Embryonic facial prominence (tissue), 1 donor: ENCODE measurements around the gene RTEL1.
"Not testable (repeated sequence)": the region's sequence is repeated elsewhere in the genome, so short reads cannot be mapped to it uniquely, and the experiment has no call there.

Experiments
- DNase-seq: peaks from one replicate; pipeline ENCODE4 v3.0.0-alpha.2; 2016; ENCODE audit errors: extremely low spot score

The RTEL1 gene

DNA sequence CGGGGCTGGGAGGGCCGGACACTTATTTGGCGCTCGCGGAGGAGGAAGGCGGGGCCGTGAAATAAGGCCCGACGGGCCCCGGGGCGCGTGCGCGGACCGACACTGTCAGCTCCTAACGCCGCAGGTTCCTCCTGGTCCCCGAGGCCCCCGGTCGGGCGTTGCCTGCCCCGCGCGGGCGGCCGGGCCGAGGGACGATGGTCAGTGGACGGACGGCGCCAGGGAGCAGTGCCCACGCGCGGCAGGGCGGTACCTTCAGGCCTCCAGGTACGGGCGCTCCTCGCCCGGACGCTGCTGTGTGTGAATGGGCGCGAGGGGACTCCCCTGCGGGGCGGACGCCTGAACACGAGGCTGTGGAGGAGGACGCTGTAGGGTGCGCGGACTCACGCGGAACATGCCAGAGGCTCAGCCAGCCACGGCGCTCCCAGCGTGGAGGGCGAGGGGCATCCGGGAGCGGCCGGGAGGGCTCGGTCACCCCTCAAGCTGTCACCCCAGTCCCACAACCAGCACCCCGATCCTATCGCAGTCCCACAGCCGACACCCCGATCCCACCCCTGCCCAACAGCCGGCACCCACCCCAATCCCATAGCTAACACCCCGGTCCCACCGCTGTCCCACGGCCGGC, 30.9 kb upstream of the RTEL1 start:
- peak; percentile 83 for DNase-seq

- DNase-seq = no peak
These were observed 30.3 kb upstream of the RTEL1 start for GRCh38 chr20:63627751-63628245.

GRCh38 chr20:63628246-63628975, 29.7 kb upstream of the RTEL1 start:
- DNase-seq = no peak

GRCh38 chr20:63630956-63631355, 27.2 kb upstream of the RTEL1 start:
- DNase-seq = not testable (repeated sequence)

GRCh38 chr20:63631426-63631825, 26.7 kb upstream of the RTEL1 start:
- not testable (repeated sequence) for DNase-seq

DNA sequence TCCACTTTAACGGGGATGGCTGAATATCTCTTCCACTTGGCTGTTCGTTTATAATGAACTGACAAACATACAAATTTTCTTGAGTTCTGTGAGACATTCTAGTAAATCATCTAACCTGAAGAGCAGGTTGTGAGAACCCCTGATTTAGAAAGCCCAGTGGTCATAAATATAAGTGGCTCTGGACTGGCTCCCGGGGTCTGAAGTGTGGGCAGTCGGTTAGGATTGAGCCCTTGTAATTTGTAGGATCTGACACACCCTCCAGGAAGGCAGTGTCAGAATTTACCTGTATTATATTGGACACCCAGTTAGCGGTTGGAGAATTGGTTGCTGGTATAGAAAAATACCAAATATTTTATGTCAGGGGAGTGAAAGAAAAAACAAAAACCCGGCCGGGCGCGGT, 24.4 kb upstream of the RTEL1 start:
- no peak for DNase-seq

- DNase-seq = no peak
These were observed 22.5 kb upstream of the RTEL1 start for GRCh38 chr20:63635431-63636141.

DNA sequence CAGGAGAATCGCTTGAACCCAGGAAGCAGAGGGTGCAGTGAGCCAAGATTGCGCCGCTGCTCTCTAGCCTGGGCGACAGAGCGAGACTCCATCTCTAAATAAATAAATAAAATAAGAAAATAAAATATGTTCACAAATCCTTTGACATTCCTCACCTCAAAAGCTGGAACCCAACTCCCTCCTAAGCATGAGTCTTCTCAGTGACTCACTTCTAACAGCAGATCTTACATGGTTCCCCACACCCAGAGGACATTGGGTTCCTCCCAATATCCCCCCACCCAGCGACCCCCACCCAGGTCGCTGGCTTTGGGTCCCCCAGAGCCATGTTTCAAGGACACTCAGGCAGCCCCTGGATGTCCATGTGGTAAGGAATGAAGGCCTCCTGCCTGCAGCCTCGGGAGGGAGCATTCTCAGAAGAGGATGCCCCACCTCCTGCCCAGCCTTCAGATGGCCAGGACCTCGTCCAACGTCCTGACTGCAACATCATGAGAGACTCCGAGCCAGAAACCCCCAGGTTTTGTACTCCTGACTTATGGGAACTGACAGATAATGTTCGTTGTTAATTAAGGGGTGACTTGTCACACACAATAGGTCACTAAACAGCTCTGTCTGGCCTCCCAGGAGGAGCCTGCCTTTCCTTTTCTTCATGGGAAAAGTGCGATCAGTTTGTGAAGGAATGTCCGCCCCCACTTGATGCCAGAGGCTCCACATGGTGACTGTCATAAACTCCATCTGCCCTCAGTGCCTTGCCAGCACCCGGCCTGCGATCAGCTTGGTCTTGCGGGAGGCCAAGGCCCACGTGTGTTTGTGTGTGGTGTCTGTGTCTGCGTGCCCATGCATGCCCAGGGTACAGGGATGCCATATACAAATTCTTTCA, 21.1 kb upstream of the RTEL1 start:
- DNase-seq = no peak

GRCh38 chr20:63639093-63639975, 18.8 kb upstream of the RTEL1 start:
- DNase-seq = no peak

DNA sequence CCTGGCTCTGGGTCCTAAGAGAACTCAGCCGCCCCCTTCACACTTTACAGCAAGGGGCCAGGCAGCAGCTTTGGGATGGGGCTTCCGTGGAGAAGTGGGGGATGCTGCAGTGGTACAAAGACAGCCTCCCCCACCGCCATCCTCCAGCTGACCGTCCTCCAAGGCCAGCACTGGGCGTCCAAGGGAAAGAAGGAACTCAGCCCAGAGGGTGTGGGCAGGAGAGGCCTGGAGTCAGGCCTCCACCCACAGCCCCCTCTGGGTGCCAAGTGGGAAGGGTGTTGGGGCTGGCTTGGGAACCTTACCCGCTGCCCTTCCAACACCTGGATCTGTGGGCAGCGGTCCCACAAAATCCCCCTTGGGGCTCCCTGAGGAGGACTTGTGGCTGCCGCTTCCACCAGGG, 18.0 kb upstream of the RTEL1 start:
- no peak for DNase-seq

- DNase-seq = not testable (repeated sequence)
These were observed 17.4 kb upstream of the RTEL1 start for GRCh38 chr20:63640686-63641085.

- no peak for DNase-seq
These were observed 16.8 kb upstream of the RTEL1 start for GRCh38 chr20:63641146-63641791.

DNA sequence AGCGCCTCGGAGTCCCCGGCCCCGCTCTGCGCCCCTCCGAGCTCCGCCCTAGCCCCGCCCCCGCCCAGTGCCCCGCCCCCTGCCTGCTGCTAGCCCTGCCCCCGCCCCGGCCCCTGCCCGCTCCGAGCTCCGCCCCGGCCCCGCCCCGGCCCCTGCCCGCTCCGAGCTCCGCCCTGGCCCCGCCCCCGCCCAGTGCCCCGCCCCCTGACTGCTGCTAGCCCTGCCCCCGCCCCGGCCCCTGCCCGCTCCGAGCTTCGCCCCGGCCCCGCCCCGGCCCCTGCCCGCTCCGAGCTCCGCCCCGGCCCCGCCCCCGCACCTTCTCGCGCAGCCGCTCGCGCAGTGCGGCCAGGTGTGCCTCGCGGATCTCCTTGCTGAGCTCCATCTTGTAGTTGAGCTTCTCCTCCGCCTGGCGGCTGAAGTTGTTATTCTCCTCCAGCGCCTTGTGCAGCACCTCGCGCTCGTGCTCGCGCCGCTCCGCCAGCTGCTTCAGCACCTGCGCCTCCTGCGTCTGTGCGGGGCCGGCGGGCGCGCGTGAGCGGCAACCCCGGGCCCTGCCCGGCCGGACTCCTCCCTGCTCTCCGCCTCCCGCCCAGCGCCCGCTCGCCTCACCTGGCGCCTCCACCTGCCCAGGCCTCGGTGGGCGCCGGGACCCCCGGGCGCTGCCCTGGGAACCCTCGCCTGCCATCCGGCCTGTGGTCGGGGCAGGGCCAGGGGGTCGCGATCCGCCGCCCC, 16.2 kb upstream of the RTEL1 start:
- peak; percentile 86 for DNase-seq

DNA sequence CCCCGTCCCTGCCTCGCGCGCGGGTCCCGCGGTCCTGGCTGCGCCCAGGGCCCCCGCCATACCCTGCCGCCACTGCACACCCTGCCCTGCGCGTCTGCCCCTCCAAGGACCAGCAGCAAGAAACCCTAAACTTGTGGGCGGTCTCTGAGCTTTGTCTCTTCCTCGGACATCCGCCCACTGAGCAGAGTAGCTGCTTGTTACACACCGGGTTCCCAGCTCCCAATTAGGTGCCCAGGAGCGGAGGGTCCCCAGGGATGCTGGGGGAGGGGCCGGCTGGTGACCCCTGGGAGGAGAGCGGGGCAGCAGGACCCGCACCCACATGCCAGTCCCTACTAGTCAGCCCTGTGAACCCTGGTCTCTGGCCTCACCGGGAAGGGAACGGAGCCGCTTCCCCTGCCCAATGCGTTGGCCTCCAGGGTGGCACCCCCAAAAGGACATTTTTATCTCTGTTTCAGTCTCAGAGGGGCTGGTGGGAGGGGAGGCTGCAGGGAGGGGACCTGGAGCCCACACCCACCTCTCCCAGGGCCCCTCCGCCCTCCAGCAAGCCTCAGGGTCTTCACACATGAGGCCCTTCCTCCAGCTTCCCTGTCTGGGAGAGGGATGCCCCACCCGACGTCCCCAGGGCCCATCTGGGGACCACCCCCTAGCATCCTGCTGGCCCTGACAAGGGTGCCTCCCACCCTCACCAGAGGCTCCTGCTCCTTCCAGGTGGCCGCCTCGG, 15.4 kb upstream of the RTEL1 start:
- DNase-seq = no peak

DNA sequence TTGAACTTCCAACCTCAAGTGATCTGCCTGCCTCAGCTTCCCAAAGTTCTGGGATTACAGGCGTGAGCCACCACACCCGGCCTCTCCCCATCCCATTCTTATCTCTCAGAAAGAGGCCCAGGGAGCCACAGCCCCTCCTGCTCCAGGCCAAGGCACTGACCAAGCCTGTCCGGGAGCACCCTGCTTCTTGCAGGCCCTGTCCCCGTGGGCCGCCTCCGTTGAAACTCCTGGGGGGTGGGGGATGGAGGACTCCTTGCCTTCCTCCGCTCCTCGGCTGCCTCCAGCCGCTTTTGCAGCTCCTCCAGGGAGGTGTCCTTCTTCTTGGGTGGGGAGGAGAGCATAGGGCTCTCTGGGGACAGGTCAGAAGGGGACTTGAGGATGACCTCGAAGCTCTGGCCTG, 14.6 kb upstream of the RTEL1 start:
- no peak for DNase-seq

DNA sequence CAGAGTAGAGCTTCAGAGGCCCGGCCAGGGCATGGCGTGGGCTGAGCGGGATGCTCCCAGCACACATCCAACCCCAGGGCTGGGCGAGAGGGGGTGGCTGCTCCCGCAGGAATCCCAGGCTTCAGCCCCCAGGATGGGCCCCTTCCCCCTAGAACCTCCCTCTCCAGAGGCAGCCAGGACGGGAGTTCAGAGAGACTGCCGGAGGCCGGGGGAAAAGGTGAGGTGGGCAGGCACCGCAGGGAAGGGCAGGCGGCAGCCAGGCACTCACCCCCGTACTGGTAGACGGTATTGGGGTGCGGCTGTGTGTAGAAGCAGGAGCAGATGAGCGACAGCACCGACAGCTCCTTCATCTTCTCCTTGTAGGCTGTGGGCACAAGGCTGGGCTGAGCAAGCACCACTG, 14.2 kb upstream of the RTEL1 start:
- DNase-seq = no peak

GRCh38 chr20:63645218-63645617, 12.9 kb upstream of the RTEL1 start:
- DNase-seq = no peak

- DNase-seq = no peak
These were observed 9.9 kb upstream of the RTEL1 start for GRCh38 chr20:63648190-63648589.
